GM12878 (cell line): ENCODE results near the gene GALE. TPM values are rescaled to one million over a fixed set of nuclear protein-coding genes. Genes with fewer than 3 reads are reported as not detected.

ENCODE experiments used
- BACH1 ChIP-seq: fragments of 450-650 bp; IDR thresholded peaks from 2 replicates; pipeline ENCODE4 v1.6.1; 2017; ENCODE audit warnings: mild to moderate bottlenecking, borderline replicate concordance
- BCL3 ChIP-seq: IDR thresholded peaks from 2 replicates; pipeline ENCODE4 v1.6.1; 2011; ENCODE audit warnings: borderline replicate concordance, low read depth, mild to moderate bottlenecking, moderate library complexity, low read length; ENCODE audit not compliant: insufficient read depth, poor library complexity, severe bottlenecking
- FOXK2 ChIP-seq: fragments of 450-650 bp; IDR thresholded peaks from 2 replicates; pipeline ENCODE4 v1.6.1; 2017; ENCODE audit warnings: mild to moderate bottlenecking, moderate library complexity
- NKRF ChIP-seq: fragments of 450-650 bp; conservative IDR thresholded peaks from 2 replicates; pipeline ENCODE4 v1.6.1; 2017; ENCODE audit warnings: mild to moderate bottlenecking, moderate library complexity
- PBX3 ChIP-seq: IDR thresholded peaks from 2 replicates; pipeline ENCODE4 v1.6.1; 2011; ENCODE audit warnings: mild to moderate bottlenecking, low read depth, low read length, moderate library complexity; ENCODE audit not compliant: insufficient replicate concordance
- REST ChIP-seq: IDR thresholded peaks from 2 replicates; pipeline ENCODE4 v1.6.1; 2012; ENCODE audit warnings: mild to moderate bottlenecking, low read depth, low read length
- SUPT20H ChIP-seq: IDR thresholded peaks from 2 replicates; pipeline ENCODE4 v1.6.1; 2011; ENCODE audit warnings: low read depth, mild to moderate bottlenecking, low read length, moderate library complexity, borderline replicate concordance; ENCODE audit not compliant: control insufficient read depth
- SUZ12 ChIP-seq: fragments of 200-600 bp; sonication (generic); IDR thresholded peaks from one replicate; pipeline ENCODE4 v1.6.1; 2018; ENCODE audit warnings: antibody characterized with exemption, mild to moderate bottlenecking; ENCODE audit not compliant: unreplicated experiment
- ZBTB33 ChIP-seq: fragments of 450-650 bp; IDR thresholded peaks from 2 replicates; pipeline ENCODE4 v1.6.1; 2017; ENCODE audit warnings: mild to moderate bottlenecking
- polyA plus RNA-seq, 11 experiments: library from polyadenylated mRNA; depleted of rRNA in 4 of 11; unstranded in 6 of 11; stranded (reverse) in 5 of 11; fragments of >200 nt; fragmentation: Nextera tagmentation in 4 of 11; fragmentation: Illumina TruSeq in 1 of 11; extraction: Ambion mirVana in 4 of 11; extraction: Trizol in 1 of 11; gene quantifications; 1 replicate in 1 of 11; 2 replicates in 10 of 11; pipeline versions ENCODE4 v1.2.1 to v1.2.3, GENCODE V29; 2011 to 2016; ENCODE audit warnings: inconsistent platforms in 2 of 11, missing spikeins in 2 of 11, low read depth in 1 of 11
- total RNA-seq, 4 experiments: library from RNA; depleted of rRNA in 3 of 4; stranded (reverse); fragments of >200 nt in 3 of 4; fragmentation: Illumina TruSeq in 1 of 4; extraction: Trizol in 1 of 4; gene quantifications; 2 replicates each; pipeline versions ENCODE4 v1.2.1 to v1.2.3, GENCODE V29; 2013 to 2021

The GALE gene
- total and polyA plus RNA-seq, 10 of the 15 experiments (the other 5 are each of a cell fraction or from before 2014, with no cell fraction given), result 4.2 to 93.7 (median 40.4) TPM

GRCh38 chr1:23825076-23825761 lies 24.7 kb upstream of the GALE start, which contains the start of gene HMGCL (continued):
- TF ChIP-seq ZBTB33 (no peak), REST (0 out of 2 replicates have a peak, but pooled peaks have one; percentile 37), PBX3 (peak; percentile 76), NKRF (peak; percentile 87), FOXK2 (no peak), SUZ12 (no peak), BACH1 (peak; percentile 80), SUPT20H (no peak), BCL3 (peak; percentile 21)
- TF ChIP-seq, all 136 proteins: peak for 48
